ENCODE results near the gene GAS2L2.
A peak's percentile ranks its signal among the peaks of the same experiment; 100 is the strongest.

GAS2L2 gene

GRCh38 chr17:35750526-35751395 is 2.3 kb downstream of the GAS2L2 start:
- POLR2A ChIA-PET, result interaction anchor here (0.6 kb wide), 1 partner anchor 180 kb away, joined by 7 read pairs; no protein-coding TSS in a partner anchor
- DNase-seq (ENCODE audit: extremely low spot score), result no peak
- CTCF ChIA-PET, result interaction anchor here (5.9 to 8.1 kb wide), 2 partner anchors 15 to 138 kb away, joined by 65 to 107 read pairs; no protein-coding TSS in a partner anchor
- no peak for TF ChIP-seq CTCF (IDR thresholded peaks at IDR 0.05; ENCODE audit: control extremely low read depth, extremely low read depth, low read depth, missing control alignments)

- CTCF ChIA-PET, result interaction anchor here (0.8 to 8.1 kb wide), 8 partner anchors 9 to 154 kb away, joined by 3 to 107 read pairs (median 8); partner anchors contain the start of genes C17orf50 and RASL10B
- TF ChIP-seq CTCF (IDR thresholded peaks at IDR 0.05; ENCODE audit: control extremely low read depth, extremely low read depth, low read depth, missing control alignments), result no peak
- no peak for DNase-seq (ENCODE audit: extremely low spot score)
- POLR2A ChIA-PET, result no interaction called here
Measured at GRCh38 chr17:35749560-35750412, 3.3 kb downstream of the GAS2L2 start.

GRCh38 chr17:35748979-35749378 is 4.1 kb downstream of the GAS2L2 start:
- no peak for DNase-seq (ENCODE audit: extremely low spot score)
- TF ChIP-seq CTCF (IDR thresholded peaks at IDR 0.05; ENCODE audit: control extremely low read depth, extremely low read depth, low read depth, missing control alignments), result no peak
- POLR2A ChIA-PET, result no interaction called here
- CTCF ChIA-PET, result interaction anchor here (0.8 to 8.1 kb wide), 16 partner anchors 10 to 630 kb away, joined by 3 to 107 read pairs (median 12); partner anchors contain the start of genes C17orf50 and RASL10B

DNA sequence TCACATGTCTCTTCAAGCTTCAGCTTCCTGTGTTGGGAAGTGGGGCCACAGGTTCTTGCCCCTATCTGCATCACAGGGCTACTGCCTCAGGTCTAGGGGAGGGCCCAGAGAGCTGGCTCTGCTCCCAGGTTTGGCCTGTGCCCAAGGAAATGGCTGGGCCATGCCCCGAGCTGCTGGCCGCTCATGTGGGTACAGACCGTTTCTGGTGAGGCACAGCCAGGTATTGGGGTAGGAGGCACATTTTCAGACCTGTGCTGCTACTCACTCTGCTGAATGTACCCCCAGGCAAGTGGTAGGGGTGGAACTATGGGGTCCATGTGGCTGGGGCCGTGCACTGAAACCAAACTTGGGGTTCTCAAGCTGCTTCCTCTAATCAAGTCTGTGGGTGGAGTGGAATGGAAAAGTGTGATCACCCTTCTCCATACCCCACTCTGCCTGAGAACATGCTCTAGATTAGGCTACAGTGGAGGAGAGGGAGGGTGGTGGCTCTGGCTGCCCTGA is 4.6 kb downstream of the GAS2L2 start:
- TF ChIP-seq CTCF (IDR thresholded peaks at IDR 0.05; ENCODE audit: control extremely low read depth, extremely low read depth, low read depth, missing control alignments), result no peak
- CTCF ChIA-PET, result interaction anchor here (0.9 to 8.1 kb wide), 26 partner anchors 11 to 740 kb away, joined by 3 to 107 read pairs (median 8); partner anchors contain the start of genes C17orf50 and RASL10B
- DNase-seq (ENCODE audit: extremely low spot score), result no peak
- POLR2A ChIA-PET, result no interaction called here

DNA sequence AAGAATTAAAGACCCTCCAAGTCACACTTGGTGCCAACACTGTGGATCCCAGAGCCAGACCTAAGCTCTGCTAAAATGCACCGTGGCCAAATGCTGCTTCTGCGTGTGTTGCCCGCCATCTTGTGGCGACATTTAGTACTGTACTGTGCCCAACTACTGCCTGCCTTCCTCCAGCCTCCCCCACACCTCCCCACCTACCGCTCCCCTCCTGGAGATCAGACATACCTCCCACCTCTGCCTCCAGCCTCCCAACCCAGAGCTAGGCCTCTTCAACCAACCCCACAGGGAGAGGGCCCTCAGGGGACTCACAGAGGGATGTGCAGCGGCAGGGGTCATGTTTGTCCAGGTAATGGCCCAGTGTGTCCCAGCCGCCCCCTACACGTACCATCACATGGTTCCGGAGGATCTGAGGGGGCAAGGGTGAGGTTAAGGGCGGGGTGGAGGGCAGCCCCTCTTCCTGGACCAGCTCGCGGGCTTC is 5.5 kb downstream of the GAS2L2 start:
- peak; percentile 85 for TF ChIP-seq CTCF (IDR thresholded peaks at IDR 0.05; ENCODE audit: control extremely low read depth, extremely low read depth, low read depth, missing control alignments)
- ChIA-PET POLR2A (interaction anchor here (0.5 to 0.6 kb wide), 2 partner anchors 136 to 748 kb away, joined by 4 read pairs; no protein-coding TSS in a partner anchor), CTCF (interaction anchor here (0.6 to 8.1 kb wide), 65 partner anchors 8 to 1547 kb away, joined by 3 to 107 read pairs (median 4); partner anchors contain the start of genes C17orf50, MMP28, RAD51D and RASL10B)

More for the DNA sequence above, 5.5 kb downstream of the GAS2L2 start:
- DNase-seq (ENCODE audit: extremely low spot score), result peak; percentile 88

Data from GM10248 (cell line).